GM20000 (cell line): Measurements from ENCODE around the gene GALC.

Source experiments
- DNase-seq: peaks from one replicate; pipeline ENCODE4 v3.0.0; 2012; ENCODE audit warnings: low spot score
- TF ChIP-seq, protein P1 (sequence below): IDR thresholded peaks from 2 replicates; pipeline ENCODE4 v1.5.1; 2012; ENCODE audit warnings: mild to moderate bottlenecking, control low read depth; ENCODE audit errors: extremely low read depth, missing control alignments

GALC gene

DNA sequence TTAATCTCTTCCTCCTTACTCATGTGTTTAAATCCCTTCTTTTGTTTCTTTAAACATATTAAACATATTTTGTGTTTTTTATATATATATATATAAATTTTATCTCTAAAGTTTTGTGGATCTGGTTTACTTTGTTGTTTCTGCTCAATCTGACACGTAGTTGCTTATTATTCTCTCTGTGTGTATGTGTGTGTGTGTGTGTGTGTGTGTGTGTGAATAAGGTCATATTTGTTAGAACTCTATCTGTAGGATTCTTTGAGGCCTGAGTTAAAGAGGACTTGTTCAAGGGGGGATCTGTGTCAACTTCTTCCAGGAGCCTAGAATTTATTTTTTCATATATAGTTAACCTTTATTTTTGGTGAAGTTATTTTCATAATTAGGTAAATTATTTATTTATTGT lies 14.6 kb upstream of the GALC start:
- no peak for DNase-seq
- TF ChIP-seq, protein P1, sequence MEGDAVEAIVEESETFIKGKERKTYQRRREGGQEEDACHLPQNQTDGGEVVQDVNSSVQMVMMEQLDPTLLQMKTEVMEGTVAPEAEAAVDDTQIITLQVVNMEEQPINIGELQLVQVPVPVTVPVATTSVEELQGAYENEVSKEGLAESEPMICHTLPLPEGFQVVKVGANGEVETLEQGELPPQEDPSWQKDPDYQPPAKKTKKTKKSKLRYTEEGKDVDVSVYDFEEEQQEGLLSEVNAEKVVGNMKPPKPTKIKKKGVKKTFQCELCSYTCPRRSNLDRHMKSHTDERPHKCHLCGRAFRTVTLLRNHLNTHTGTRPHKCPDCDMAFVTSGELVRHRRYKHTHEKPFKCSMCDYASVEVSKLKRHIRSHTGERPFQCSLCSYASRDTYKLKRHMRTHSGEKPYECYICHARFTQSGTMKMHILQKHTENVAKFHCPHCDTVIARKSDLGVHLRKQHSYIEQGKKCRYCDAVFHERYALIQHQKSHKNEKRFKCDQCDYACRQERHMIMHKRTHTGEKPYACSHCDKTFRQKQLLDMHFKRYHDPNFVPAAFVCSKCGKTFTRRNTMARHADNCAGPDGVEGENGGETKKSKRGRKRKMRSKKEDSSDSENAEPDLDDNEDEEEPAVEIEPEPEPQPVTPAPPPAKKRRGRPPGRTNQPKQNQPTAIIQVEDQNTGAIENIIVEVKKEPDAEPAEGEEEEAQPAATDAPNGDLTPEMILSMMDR = no peak

DNA sequence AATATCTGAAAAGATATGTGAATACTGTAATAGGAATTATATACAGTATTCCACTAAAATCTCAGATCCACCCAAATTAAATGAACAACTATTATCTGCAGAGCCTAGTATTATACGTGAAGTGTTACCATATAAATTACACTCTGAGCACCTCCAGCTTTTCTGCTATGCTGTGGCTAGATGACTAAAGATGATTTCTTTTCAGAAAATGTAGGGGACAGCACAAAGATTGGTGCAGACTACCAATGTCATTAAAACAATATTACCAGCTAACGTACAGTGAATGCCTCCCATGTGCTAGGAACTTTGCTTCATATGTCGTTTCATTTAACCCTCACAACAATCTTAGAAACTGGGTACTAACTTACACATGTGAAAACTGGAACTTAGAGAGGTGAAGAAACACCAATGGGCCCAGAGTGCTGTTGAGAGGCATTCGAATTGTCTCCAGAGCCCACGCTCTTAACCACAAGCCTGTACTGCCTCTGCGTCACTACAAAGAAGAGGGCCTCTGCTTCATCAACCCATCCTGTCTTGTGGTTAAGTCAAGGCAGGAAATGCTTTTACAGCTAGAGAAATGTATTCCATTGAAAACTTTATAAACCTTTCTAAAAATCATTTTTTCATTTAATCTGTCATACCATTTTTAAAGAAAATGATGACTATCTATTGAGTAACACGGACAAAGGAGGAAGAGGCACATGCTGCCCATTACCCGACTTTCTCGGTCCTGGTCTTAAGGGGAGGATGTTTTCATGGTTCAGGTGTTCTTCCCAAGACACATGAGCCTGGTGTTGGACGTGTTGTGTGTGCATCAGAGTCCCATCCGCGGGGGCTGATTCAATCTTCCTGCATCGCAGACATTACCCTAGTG lies 13.2 kb upstream of the GALC start:
- peak; percentile 57 for DNase-seq
- TF ChIP-seq, protein P1 = no peak

DNA sequence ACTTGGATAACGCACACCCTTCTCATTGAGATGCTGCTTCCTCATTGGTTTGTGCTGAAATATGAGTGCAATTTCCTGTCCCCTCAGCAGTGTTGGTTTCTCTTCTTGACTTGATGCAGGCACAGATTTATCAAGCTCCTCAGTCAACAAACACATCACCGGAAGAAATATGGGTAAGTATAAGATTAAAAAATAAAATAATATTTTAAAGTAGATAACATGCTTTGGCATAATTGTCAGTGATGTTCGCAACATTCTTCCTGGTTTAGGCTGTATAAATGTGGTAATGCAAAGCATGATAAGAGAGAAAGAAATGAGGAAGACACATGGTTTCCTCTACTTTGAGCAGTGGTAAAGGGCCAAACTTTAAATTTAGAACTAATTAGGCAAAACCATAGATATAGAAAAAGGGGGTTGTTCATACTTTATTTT lies 12.1 kb upstream of the GALC start, which contains the start of gene GPR65:
TSS of gene GPR65 (plus strand) at position 86 of the 432 bp plus-strand sequence. CDS start 5,713 bp downstream, outside the sequence.
- DNase-seq = peak; percentile 49
- TF ChIP-seq, protein P1 = no peak

GRCh38 chr14:88004506-88005036 lies 11.6 kb upstream of the GALC start:
- TF ChIP-seq, protein P1 = no peak
- no peak for DNase-seq

DNA sequence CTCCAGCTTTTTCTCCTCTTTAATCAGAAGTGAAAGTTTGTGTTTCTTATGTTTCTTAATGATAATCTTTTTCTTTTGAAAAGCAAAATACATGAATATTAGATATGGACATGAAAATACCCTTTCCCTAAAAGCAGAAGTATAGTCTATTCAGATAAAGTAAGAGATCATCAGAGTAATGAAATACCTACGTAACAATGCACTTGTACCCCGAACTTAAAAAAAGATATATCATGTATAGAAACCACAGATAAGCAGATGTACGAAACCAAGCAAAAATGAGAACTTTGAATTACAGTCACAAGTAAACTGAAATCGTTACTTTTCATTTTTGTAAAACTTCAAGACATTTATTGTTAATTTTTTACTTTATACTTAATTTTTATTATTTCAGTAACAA lies 10.4 kb upstream of the GALC start:
- no peak for DNase-seq
- TF ChIP-seq, protein P1 = no peak

DNA sequence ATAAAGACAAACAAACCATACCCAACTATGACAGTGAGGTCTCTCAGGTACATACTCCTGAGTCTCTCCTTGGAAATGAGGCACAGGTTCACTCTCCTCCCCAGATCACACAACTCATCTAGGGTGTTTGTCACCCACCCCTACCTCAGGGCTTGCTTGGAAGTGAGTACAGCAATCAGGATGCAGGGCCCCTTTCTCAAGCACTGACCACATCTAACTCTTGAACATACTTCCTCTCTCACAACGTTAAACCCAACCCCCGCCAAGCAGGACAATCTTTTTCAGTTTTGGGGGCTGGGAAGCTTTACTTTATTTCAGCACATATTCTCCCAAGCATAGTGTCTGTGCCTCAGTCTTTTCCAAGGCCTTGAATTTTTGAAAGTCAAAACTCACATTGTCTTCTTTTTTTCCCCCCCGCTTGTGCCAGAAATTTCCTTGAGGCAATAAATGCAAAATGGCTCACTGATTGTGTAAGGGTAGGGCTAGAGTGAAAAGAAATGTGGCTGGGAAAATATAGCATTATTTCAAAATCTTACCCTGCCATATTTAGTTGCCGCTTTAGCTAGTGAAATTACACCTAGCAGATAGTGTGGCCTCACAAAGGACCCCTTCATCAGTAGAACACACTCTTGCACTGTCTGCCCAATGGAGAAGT lies 9.6 kb upstream of the GALC start:
- no peak for DNase-seq
- TF ChIP-seq, protein P1 = no peak

DNA sequence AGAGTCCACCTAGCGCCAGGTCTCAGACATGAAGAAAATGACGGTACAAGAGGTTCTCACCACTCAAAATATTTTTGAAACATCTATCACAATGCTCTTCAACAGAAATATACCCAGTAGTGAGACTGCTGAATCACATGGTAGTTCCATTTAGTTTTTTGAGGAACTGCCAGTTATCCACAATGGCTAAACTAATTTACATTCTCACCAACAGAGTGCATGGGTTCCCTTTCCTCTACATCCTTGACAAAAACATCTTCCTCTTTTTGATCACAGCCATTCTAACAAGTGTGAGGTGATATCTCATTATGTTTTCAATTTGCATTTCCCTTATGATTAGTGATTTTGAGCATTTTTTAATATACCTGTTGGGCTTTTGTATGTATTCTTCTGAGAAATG lies 6.3 kb upstream of the GALC start:
- TF ChIP-seq, protein P1 = no peak
- no peak for DNase-seq
